ENCODE measurements around the gene NUDT9.

GRCh38 chr4:87382931-87383330 is 39.4 kb upstream of the NUDT9 start:
- no peak for TF ChIP-seq CTCF (IDR thresholded peaks at IDR 0.05)
- TF ChIP-seq POLR2A (IDR thresholded peaks at IDR 0.05) = no peak
